HG02571 (cell line): ENCODE results near the gene LPO.

Experiments
- ATAC-seq: cut with Tn5 transposase; IDR thresholded peaks from one replicate; pipeline ENCODE4 v1.9.1; 2021; ENCODE audit warnings: mild to moderate bottlenecking, moderate library complexity; ENCODE audit not compliant: unreplicated experiment

LPO gene

DNA sequence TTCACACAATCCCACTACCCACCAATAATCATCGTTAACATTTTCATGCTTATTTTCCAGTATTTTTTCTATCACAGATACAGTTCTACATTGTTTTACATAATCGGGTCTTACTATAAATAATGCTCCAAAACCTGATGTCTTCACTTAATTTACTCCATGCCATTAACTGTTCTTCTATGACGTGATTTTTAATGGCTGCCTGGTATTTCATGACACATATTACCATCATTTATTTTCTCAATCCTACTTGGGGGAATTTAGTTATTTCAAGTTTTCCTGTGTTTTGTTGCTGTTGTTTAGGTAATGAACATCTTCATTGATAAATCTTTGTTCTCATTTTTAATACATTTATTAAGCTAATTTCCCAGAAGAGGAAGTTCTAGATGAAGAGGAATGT, 14.7 kb downstream of the LPO start:
- ATAC-seq: no peak

DNA sequence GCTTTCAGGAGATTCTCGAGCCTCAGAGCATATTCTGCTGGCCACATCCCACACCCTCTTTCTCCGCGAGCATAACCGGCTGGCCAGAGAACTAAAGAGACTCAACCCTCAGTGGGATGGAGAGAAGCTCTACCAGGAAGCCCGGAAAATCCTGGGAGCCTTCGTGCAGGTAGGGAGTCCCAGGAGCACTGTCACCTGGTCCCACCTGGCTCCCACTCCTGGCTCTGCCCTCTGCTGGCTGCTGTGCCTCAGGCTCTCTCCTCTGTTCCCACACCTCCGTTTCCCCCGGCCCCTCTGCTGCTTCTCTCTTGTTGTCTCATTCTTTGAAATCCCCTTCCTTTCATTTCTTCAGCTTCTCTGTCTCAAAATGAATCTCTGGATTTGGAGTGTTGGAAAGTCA, 16.4 kb downstream of the LPO start:
- no peak for ATAC-seq

GRCh38 chr17:58262149-58262548, 23.8 kb downstream of the LPO start:
- no peak for ATAC-seq

- ATAC-seq: no peak
Measured at GRCh38 chr17:58263773-58264172, 25.4 kb downstream of the LPO start.

- no peak for ATAC-seq
Measured at GRCh38 chr17:58264407-58265103, 26.2 kb downstream of the LPO start.

DNA sequence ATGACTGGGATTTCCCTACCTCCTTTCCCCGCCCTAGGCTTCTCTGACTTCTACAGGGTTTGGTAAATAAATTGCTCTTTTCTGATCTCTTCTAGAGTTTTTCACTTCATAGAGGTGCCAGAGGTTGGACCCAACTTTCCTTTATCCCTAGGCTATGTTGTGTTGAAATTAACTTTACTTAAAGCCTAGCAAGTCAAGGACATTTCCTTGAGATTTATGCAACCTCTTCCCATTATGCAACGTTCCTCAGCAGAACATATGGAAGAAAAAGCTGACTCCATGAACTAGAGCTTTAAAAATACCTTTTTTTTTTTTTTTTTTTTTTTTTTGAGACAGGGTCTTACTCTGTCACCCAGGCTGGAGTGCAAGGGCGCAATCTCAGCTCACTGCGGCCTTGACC, 26.9 kb downstream of the LPO start:
- ATAC-seq: no peak

- ATAC-seq: no peak
Measured at GRCh38 chr17:58265902-58266875, 27.8 kb downstream of the LPO start.

DNA sequence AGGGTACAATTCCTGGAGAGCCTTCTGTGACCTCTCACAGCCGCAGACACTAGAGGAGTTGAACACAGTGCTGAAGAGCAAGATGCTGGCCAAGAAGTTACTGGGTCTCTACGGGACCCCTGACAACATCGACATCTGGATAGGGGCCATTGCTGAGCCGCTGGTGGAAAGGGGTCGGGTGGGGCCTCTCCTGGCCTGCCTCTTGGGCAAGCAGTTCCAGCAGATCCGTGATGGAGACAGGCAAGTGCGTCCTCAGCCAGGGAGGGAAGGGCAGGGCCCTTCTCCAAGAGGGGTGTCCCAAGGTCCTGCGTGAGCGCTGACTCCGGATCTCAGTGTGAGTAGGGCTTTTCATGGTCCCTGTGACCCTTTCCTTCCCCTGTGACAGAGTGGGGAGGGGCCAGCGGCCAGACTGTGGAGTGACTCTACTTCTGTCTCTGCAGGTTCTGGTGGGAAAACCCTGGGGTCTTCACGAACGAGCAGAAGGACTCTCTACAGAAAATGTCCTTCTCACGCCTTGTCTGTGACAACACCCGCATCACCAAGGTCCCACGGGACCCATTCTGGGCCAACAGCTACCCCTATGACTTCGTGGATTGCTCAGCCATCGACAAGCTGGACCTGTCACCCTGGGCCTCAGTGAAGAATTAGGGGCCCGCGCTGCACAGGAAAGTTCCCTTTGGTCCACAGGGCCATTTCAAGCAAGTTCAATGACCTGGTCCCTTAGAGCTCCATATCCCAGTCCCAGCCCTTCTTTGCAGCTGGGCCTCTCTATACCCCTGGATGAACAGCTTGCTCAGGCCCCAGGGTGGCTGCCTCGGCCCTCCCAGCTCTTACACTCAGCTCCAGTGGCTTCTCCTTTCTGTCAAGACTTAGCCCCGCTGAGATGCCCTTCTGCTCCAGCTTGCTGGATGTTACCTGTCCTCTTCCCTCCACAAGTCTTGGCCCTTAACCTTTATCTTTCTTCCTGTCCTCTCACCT, 29.3 kb downstream of the LPO start:
- ATAC-seq: no peak

DNA sequence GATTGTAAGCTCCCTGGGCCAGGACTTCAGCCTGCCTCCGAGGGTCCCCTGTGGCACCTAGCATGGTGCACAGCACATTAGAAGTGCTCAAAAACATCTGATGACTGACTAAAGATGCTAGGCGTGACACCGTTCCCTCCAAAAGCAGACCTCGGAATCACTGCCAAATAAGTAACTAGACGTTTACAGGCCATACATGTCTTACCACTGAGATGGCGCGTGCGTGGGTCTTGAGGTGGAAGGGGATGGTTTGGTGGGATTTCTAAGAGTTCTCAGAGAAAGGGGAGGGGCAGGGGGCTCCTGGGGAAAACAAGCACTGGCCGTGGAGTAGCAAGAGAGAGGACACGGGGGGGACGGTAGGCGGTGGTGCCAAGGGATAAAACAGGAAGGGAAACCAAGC, 29.9 kb downstream of the LPO start:
- no peak for ATAC-seq

- ATAC-seq: no peak
Measured at GRCh38 chr17:58268774-58269556, 30.6 kb downstream of the LPO start.

DNA sequence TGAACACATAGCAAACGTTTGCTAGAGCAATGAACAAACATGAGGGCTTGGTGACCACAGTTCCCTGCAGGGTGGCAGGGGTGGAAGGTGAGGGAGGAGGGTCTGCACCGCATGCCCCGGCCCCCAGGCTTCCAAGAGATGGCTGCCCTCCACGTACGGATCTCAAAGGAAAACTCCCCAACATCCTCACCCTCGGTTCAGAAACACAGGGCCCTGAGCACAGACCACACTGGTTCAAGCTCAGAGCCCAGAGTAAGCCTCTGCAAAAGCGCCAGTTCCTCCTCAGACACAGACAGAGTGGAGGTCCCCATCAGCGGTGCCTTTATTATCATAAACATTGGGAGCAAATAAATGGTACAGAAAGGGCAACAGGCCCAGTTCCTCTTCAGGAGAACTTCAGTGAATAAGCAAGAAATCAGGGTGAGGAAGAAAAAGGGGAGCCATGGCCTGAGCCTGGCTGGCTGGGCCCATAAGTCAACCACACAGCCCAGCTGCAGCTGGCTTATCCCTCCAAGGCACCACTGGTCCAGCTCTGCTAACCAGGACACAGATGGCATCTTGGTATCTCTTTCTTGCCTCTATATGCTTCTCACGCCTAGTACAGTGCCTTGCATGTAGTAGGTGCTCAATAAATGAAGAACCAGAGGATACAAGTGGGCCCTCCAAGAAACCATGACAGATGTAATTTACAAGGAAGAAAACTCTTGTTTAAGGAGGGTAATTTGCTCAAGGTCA, 31.3 kb downstream of the LPO start:
- no peak for ATAC-seq

- ATAC-seq: no peak
Measured at GRCh38 chr17:58270476-58271215, 32.3 kb downstream of the LPO start.

DNA sequence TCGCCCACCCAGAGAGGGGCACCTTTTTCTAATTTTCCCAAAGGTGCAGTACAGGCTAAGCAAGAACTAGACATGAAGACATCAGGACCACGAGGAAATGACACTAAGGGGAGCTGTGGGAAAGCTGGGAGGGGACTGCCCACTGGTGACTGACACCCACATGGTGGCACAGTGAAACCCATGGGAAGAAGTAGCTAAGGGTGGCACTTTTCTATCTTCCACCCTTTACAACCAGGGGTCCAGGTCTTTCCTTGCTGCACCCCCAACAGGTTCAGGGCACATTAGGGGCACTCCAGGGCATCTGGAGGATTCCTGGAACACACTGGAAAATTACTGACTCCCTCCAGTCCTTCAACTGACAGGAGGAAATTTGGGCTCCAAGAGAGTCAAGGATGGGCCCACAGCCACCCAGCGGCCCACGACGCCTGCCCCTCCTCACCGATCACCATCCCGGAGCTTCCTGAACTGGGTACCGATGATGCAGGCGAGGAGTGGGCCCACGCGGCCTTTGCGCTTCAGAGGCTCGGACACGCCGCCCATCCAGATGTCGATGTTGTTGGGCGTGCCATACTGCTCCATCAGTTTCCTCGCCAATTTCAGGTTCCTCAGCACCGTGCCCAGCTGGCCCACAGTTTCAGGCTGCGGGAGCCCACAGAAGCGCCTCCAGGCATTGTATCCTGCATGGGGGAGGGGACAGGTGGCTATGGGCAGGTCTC, 33.0 kb downstream of the LPO start:
- no peak for ATAC-seq

DNA sequence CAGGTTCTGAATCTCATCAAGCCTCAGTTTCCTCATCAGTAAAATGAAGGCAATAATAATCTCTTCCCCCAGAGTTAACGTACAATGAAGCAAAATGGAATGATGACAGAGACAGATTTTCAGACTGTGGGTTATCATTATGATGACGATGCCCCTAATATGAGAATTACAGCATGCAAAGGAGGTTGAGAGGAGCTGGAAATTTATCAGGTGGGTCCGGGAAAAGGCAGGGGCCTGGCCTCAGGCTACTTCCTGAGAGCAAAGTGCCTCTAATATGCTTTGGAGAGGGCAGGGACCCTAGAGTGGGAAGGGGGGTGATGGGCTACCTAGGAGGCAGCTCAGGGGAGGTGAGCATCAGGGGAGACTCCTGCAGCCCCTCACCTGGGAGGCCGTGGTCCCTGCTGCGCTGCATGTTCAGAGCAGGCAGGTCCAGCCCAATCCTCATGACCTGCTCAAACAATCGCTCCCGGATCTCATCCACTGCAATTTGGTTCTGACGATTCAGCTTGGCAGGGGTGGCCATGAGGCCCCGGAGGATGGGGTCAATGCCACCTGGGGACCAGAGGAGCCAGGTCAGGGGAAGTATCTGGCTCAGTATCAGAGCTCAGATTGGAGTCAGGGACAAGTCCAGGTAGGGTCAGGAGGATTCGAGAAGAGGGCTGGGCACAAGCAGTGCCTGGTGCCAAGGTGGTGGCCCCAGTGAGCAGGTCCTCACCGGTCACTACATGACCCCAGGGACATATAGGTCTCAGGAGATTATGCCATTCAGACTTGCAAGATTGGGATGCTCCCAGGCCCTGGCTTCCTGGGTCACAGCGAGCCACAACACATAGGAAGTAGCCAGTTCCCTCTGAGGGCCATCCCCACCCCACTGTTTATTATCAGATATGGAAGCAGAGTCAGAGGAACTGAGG, 34.2 kb downstream of the LPO start:
- no peak for ATAC-seq

GRCh38 chr17:58273453-58274104, 35.2 kb downstream of the LPO start:
- ATAC-seq: no peak

- no peak for ATAC-seq
Measured at GRCh38 chr17:58275417-58275816, 37.0 kb downstream of the LPO start.

DNA sequence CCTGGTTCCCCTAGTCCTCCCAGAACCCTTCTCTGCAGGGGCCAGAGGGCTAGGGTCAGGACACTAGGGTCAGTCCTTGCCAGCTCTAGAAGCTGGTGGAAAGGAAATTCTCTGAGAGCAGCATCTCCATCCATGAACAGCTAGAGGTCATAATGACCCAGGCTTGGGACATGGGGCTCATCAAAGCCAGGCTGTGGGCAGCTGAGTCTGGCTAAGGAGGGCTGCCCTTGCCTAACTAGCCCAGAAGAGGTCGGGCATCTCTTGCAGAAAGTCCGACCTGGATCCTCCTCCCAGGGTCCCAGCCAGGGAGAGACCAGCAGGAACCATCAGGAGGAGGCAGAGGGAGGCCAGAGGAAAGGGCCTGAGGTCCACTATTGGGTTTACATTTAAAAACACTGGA, 38.0 kb downstream of the LPO start:
- ATAC-seq: no peak
